SK-N-MC (cell line): ENCODE measurements around the gene ABLIM3.

ENCODE experiments used
- EZH2 ChIP-seq: fragments of 200-600 bp; sonication (generic); IDR thresholded peaks from one replicate; pipeline ENCODE4 v1.6.1; 2017; ENCODE audit warnings: antibody characterized with exemption
- POLR2AphosphoS5 ChIP-seq: IDR thresholded peaks from 2 replicates; pipeline ENCODE4 v1.6.1; 2012; ENCODE audit warnings: mild to moderate bottlenecking, low read depth, low read length, borderline replicate concordance

DNA sequence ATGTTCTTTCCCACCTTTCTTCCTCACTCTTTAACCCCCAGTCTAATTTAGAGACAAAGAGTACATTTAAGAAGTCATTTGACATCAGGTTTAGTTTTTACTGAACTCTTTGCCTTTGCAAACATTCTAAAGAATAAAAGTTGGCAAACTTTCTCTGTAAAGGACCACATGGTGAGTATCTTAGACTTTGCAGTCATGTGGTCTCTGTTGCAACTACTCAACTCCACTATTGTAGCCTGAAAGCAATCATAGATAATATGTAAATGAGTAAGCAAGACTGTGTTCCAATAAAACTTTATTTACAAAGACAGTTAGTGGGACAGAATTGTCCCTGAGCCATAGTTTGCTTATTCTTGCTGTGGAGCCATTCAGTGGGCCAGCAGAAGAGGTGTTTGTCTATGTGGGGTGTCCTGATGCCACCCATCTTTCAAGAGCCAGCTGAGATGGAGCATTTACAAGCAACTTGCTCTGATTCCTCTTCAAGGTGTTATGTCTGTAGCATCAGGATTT is 25.4 kb downstream of the ABLIM3 start:
- TF ChIP-seq POLR2AphosphoS5 (no peak), EZH2 (no peak)
